DND-41 (cell line): ENCODE measurements around the gene SHC2.

ENCODE experiments used
- EZH2 ChIP-seq: IDR thresholded peaks from 3 replicates; pipeline ENCODE4 v1.6.1; 2012; ENCODE audit warnings: borderline replicate concordance, low read depth, mild to moderate bottlenecking, moderate library complexity, low read length, inconsistent platforms; ENCODE audit not compliant: severe bottlenecking
- TF ChIP-seq, protein P1 (sequence below): IDR thresholded peaks from 2 replicates; pipeline ENCODE4 v1.5.1; 2012; ENCODE audit warnings: borderline replicate concordance, low read length, moderate library complexity, mild to moderate bottlenecking; ENCODE audit not compliant: poor library complexity, severe bottlenecking; ENCODE audit errors: extremely low read depth

- TF ChIP-seq, protein P1, sequence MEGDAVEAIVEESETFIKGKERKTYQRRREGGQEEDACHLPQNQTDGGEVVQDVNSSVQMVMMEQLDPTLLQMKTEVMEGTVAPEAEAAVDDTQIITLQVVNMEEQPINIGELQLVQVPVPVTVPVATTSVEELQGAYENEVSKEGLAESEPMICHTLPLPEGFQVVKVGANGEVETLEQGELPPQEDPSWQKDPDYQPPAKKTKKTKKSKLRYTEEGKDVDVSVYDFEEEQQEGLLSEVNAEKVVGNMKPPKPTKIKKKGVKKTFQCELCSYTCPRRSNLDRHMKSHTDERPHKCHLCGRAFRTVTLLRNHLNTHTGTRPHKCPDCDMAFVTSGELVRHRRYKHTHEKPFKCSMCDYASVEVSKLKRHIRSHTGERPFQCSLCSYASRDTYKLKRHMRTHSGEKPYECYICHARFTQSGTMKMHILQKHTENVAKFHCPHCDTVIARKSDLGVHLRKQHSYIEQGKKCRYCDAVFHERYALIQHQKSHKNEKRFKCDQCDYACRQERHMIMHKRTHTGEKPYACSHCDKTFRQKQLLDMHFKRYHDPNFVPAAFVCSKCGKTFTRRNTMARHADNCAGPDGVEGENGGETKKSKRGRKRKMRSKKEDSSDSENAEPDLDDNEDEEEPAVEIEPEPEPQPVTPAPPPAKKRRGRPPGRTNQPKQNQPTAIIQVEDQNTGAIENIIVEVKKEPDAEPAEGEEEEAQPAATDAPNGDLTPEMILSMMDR: no peak
- no peak for TF ChIP-seq EZH2
These were observed 18.1 kb upstream of the SHC2 start for GRCh38 chr19:478976-479375.
